Adrenal gland (tissue), 5 donors: ENCODE data around the gene PPP1R3D.
"Not testable (repeated sequence)": the region's sequence is repeated elsewhere in the genome, so short reads cannot be mapped to it uniquely, and the experiment has no call there.

Experiments
- POLR2A ChIP-seq, 2 donors: fragments of 450-650 bp; IDR thresholded peaks; one replicate each; pipeline ENCODE4 v1.6.1; 2017; ENCODE audit warnings: antibody characterized with exemption in 2 of 2, mild to moderate bottlenecking in 2 of 2, moderate library complexity in 1 of 2
- TF ChIP-seq, protein P1 (sequence below), 6 experiments: fragments of 450-650 bp in 4 of 6; fragments of 200-600 bp in 2 of 6; sonication (generic) in 1 of 6; IDR thresholded peaks; 1 replicate in 5 of 6; 2 replicates in 1 of 6; pipeline versions ENCODE4 v1.5.1 to v1.8.0; 2016 to 2021; ENCODE audit warnings: antibody characterized with exemption in 6 of 6, mild to moderate bottlenecking in 2 of 6, moderate library complexity in 1 of 6
- donor health status: DM: no; HTN: no; CAD: no.

DNA sequence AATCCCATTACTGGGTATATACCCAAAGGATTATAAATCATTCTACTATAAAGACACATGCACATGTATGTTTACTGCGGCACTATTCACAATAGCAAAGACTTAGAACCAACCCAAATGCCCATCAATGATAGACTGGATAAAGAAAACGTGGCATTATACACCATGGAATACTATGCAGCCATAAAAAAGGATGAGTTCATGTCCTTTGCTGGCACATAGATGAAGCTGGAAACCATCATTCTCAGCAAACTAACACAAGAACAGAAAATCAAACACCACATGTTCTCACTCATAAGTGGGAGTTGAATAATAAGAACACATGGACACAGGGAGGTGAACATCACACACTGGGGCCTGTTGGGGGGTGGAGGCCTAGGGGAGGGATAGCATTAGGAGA is 50.1 kb downstream of the PPP1R3D start:
- TF ChIP-seq POLR2A (IDR thresholded peaks at IDR 0.05) = not testable (repeated sequence)
- TF ChIP-seq, protein P1, sequence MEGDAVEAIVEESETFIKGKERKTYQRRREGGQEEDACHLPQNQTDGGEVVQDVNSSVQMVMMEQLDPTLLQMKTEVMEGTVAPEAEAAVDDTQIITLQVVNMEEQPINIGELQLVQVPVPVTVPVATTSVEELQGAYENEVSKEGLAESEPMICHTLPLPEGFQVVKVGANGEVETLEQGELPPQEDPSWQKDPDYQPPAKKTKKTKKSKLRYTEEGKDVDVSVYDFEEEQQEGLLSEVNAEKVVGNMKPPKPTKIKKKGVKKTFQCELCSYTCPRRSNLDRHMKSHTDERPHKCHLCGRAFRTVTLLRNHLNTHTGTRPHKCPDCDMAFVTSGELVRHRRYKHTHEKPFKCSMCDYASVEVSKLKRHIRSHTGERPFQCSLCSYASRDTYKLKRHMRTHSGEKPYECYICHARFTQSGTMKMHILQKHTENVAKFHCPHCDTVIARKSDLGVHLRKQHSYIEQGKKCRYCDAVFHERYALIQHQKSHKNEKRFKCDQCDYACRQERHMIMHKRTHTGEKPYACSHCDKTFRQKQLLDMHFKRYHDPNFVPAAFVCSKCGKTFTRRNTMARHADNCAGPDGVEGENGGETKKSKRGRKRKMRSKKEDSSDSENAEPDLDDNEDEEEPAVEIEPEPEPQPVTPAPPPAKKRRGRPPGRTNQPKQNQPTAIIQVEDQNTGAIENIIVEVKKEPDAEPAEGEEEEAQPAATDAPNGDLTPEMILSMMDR (IDR thresholded peaks at IDR 0.05) = not testable (repeated sequence)
